ENCODE measurements around the gene PDGFA. TPM values are rescaled to one million over a fixed set of nuclear protein-coding genes. Genes with fewer than 3 reads are reported as not detected.

PDGFA gene
- total RNA-seq, 2 donors from 2014 or later: 34.9 to 50.5 TPM

DNA sequence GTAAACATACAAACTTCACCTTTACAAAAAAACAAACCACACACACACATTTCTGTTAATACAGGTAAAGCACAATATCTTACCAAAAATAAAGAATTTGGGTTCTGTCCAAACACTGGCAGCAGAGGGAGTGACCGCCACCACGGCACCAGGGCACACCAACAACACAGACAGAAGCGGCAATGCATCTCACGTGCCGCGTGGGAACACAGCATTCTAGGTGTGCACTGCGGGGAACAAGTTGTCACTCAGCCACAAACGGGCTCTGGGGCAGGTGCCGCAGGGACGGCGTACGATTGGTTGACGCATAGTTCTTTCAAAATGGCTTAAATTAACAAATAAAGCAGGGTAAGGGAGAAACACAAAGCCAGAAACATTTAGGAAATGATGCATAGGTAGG is 22.3 kb downstream of the PDGFA start:
- H3K9ac ChIP-seq (ENCODE audit: low read depth in 2 of 2, low read length in 2 of 2): no peak overlapping the region
- H3K4me1 ChIP-seq: peaks cover 3% of the 10 kb centered on the region
- no peak overlapping the region for H3K27ac ChIP-seq
- H3K9me3 ChIP-seq: no peaks in the 10 kb centered on the region
- no peak for DNase-seq
- TF ChIP-seq, protein P1, sequence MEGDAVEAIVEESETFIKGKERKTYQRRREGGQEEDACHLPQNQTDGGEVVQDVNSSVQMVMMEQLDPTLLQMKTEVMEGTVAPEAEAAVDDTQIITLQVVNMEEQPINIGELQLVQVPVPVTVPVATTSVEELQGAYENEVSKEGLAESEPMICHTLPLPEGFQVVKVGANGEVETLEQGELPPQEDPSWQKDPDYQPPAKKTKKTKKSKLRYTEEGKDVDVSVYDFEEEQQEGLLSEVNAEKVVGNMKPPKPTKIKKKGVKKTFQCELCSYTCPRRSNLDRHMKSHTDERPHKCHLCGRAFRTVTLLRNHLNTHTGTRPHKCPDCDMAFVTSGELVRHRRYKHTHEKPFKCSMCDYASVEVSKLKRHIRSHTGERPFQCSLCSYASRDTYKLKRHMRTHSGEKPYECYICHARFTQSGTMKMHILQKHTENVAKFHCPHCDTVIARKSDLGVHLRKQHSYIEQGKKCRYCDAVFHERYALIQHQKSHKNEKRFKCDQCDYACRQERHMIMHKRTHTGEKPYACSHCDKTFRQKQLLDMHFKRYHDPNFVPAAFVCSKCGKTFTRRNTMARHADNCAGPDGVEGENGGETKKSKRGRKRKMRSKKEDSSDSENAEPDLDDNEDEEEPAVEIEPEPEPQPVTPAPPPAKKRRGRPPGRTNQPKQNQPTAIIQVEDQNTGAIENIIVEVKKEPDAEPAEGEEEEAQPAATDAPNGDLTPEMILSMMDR (IDR thresholded peaks at IDR 0.05): no peak
- H3K27me3 ChIP-seq: no peaks in the 10 kb centered on the region
- intact Hi-C loops (cut with DNase I): no loop called here
- H3K4me3 ChIP-seq: no peak overlapping the region
- H3K36me3 ChIP-seq: peaks cover 14% of the 10 kb centered on the region

GRCh38 chr7:496528-497295 is 22.9 kb downstream of the PDGFA start:
- Histone ChIP-seq H3K9ac (ENCODE audit: low read depth in 2 of 2, low read length in 2 of 2) (no peak overlapping the region), H3K27me3 (no peaks in the 10 kb centered on the region), H3K27ac (no peak overlapping the region), H3K4me3 (no peak overlapping the region), H3K9me3 (no peaks in the 10 kb centered on the region), H3K4me1 (no peaks in the 10 kb centered on the region), H3K36me3 (peaks cover 14% of the 10 kb centered on the region)
- no peak for DNase-seq
- TF ChIP-seq, protein P1 (IDR thresholded peaks at IDR 0.05): no peak
- intact Hi-C loops (cut with DNase I): no loop called here

- Histone ChIP-seq H3K4me1 (no peaks in the 10 kb centered on the region), H3K27me3 (no peaks in the 10 kb centered on the region), H3K36me3 (peaks cover 12% of the 10 kb centered on the region), H3K4me3 (no peak overlapping the region), H3K9me3 (no peaks in the 10 kb centered on the region), H3K27ac (no peak overlapping the region), H3K9ac (ENCODE audit: low read depth in 2 of 2, low read length in 2 of 2) (no peak overlapping the region)
- intact Hi-C loops (cut with DNase I): no loop called here
- DNase-seq: no peak
- TF ChIP-seq, protein P1 (IDR thresholded peaks at IDR 0.05): no peak
Observed at GRCh38 chr7:495761-496321, 23.8 kb downstream of the PDGFA start.

GRCh38 chr7:495326-495725 is 24.3 kb downstream of the PDGFA start:
- Histone ChIP-seq H3K27ac (no peak overlapping the region), H3K9ac (ENCODE audit: low read depth in 2 of 2, low read length in 2 of 2) (no peak overlapping the region), H3K27me3 (no peaks in the 10 kb centered on the region), H3K4me3 (no peak overlapping the region), H3K36me3 (peaks cover 7% of the 10 kb centered on the region), H3K9me3 (no peaks in the 10 kb centered on the region), H3K4me1 (no peaks in the 10 kb centered on the region)
- intact Hi-C loops (cut with DNase I): no loop called here
- TF ChIP-seq, protein P1 (IDR thresholded peaks at IDR 0.05): no peak
- DNase-seq: no peak

- intact Hi-C loops (cut with DNase I): no loop called here
- Histone ChIP-seq H3K9ac (ENCODE audit: low read depth in 2 of 2, low read length in 2 of 2) (no peak overlapping the region), H3K4me3 (no peak overlapping the region), H3K4me1 (no peaks in the 10 kb centered on the region), H3K9me3 (no peaks in the 10 kb centered on the region), H3K27me3 (no peaks in the 10 kb centered on the region), H3K36me3 (peaks cover 3% of the 10 kb centered on the region), H3K27ac (no peak overlapping the region)
- no peak for DNase-seq
- TF ChIP-seq, protein P1 (IDR thresholded peaks at IDR 0.05): no peak
Observed at GRCh38 chr7:494906-495305, 24.7 kb downstream of the PDGFA start.

Data from colonic mucosa (tissue), 4 donors.